ENCODE data around the gene FHIT.

- TF ChIP-seq CEBPB (IDR thresholded peaks at IDR 0.05; ENCODE audit: borderline replicate concordance in 1 of 2, low read depth in 2 of 2, low read length in 2 of 2) = no peak
- TF ChIP-seq TCF12 (IDR thresholded peaks at IDR 0.05; ENCODE audit: low read depth, low read length) = no peak
- no peak for TF ChIP-seq MTA3 (IDR thresholded peaks at IDR 0.05; ENCODE audit: borderline replicate concordance, low read length)
- TF ChIP-seq REST (IDR thresholded peaks at IDR 0.05; ENCODE audit: low read depth, low read length) = no peak
- no peak for TF ChIP-seq CTCF (IDR thresholded peaks at IDR 0.05 in 2 of 3, conservative IDR thresholded peaks at IDR 0.05 in 1 of 3; ENCODE audit: control insufficient read depth in 2 of 3, extremely low read depth in 1 of 3, insufficient read depth in 1 of 3, low read depth in 3 of 3, low read length in 3 of 3)
- TF ChIP-seq USF2 (IDR thresholded peaks at IDR 0.05; ENCODE audit: borderline replicate concordance, low read depth, low read length) = no peak
- no peak for TF ChIP-seq POLR2AphosphoS5 (IDR thresholded peaks at IDR 0.05; ENCODE audit: low read length)
- no peak for TF ChIP-seq RAD21 (IDR thresholded peaks at IDR 0.05; ENCODE audit: insufficient read depth, low read depth, low read length)
Measured at GRCh38 chr3:60240492-60240891, 1010.8 kb downstream of the FHIT start.
